Nucleus accumbens (tissue), 56 donors: Measurements from ENCODE around the gene RBM38.

Source experiments
- DNase-seq, 56 donors: peaks; one replicate each; lab custom pipeline; 2025; lab: John Stamatoyannopoulos, UW

RBM38 gene

GRCh38 chr20:57400821-57401564, 9.8 kb downstream of the RBM38 start:
- DNase-seq = no peak

DNA sequence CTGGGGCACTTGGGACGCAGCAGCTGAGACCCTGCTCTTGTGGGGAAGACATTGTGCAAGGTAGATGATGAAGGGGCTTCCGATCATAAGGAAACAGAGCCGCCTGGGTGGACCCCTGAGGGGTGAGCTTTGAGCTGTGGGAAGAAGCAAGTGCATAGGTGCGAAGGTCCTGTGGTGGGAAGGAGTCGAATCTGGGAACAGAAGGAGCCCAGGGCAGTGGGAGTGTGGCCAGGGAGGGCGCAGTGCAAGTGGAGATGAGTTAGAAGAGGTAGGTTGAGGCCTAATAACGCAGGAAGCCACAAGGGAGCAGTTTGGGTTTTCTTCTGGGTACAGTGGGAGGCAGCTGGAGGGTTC, 10.3 kb downstream of the RBM38 start:
- no peak for DNase-seq

GRCh38 chr20:57402206-57403125, 11.3 kb downstream of the RBM38 start:
- DNase-seq = no peak

- no peak for DNase-seq
Measured at GRCh38 chr20:57403216-57403615, 12.0 kb downstream of the RBM38 start.

GRCh38 chr20:57404006-57404405, 12.8 kb downstream of the RBM38 start:
- DNase-seq = no peak

DNA sequence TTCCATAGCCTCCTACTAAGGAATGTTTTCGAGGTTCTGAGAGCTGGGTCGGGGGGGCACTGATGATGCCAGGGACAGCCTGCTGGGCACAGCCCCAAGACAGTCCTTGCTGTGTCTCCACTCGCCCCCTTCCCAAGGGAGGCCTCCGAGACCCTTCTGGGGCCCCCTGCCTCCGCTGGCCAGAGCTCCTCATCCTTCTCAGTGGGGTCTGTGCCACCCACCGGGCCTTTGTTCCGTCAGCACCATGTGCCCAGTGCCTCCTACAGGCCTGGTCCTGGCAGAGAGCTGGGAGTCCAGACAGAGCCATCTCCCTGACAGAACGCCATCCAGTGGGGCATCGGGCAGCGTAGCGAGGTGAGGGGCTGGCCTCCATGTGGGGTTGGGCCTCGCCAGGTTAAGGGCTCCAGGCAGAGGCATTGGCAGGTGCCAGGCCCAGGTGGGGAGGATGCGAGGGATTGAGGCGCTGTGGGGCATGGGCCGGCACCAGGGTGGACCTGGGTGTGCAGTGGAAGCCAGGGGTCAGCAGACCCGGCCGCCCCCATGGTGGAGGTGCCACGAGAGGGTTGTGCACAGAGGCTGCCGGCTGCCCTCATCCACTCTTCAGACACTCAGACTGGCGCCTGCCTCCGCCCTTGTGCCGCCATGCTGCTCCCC, 13.3 kb downstream of the RBM38 start:
- DNase-seq = no peak

GRCh38 chr20:57405236-57406016, 14.2 kb downstream of the RBM38 start:
- no peak for DNase-seq

- no peak for DNase-seq
Measured at GRCh38 chr20:57407541-57407956, 16.4 kb downstream of the RBM38 start.

DNA sequence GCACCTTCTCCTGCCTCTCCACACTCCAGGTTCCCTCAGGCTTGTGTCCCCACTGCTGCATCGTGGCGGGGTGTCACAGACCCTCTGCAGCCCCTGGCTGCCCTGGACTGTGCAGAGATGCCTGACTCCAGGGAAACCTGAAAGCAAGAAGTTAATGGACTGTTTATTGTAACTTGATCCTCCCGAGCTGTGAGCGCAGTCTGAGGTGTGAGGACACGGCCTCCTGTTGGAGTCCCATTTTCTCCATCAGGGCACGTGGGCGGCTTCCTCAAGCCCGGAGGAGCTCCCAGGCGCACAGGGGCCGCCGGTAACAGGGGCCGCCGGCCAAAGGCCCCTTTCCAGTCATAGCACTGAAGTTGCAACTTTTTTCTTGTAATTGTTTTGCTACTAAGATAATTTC, 16.9 kb downstream of the RBM38 start:
- DNase-seq = no peak

DNA sequence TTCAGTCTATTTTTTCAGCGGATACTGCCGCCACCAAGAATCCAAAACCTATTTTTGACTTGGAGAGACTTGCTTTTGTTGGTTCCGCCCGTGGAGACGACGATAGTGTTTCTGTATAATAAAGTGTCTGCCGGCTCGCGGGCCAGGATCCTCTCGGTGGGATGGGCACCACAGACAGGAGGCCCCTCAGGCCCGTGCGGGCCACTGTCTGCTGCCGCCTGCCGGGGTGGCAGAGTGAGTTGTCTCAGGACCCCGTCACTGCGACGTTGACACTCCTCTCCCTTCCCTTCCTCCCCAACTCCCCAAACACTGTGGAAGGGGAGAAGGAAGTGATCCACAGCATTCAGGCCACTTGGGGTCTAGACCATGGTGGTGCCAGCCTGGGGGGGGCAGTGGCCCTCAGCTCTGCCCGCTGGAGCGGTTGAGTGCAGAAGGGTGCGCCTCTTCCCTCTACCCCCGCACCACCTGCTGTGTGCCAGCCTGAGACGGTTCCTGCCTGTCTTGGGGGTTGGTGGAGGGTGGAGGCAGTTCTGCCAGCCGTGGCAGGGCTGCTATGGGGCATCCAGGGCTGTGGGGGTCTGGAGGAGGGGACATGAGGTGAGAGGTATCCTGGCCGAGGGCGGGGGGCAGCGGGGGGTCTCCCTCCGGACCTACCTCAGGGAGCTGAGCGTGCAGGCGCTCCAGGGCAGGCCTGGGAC, 17.5 kb downstream of the RBM38 start:
- DNase-seq = no peak

DNA sequence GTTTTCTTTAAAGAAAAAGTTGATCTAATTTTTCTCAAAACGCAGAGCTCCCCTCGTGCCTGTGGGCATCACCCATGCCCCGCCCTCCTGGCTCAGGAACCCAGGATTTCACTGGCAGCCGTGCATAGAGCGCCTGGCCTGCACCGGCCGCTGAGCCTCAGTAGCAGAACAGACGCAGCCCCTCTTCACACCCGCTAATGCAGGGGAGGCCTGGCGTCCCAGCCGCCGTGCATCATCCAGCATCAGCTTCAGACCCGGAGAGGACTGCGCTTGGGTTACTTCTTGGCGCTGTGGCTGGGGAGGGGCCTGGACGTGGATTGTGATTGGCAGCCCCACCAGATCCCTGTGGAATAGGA, 18.1 kb downstream of the RBM38 start:
- DNase-seq = peak in 2 of 56 donors; percentile 5 to 29

GRCh38 chr20:57409672-57410397, 18.6 kb downstream of the RBM38 start:
- DNase-seq = no peak

- DNase-seq = no peak
Measured at GRCh38 chr20:57410398-57410920, 19.3 kb downstream of the RBM38 start.

DNA sequence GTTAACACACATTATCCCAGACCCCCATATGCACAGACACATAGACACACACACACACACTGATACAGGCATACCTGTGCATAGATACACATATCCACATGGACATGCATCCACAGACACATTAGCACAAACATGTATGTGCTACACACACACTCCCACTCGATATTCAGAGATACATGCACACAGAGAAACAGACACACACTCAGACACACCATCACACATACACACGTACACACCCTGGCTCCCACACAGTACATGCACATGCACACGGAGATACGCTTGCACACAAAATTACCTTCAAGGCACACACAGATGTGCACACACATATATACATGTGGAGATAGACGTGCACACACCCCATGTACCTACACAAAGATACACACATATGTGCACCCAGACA, 19.7 kb downstream of the RBM38 start:
- DNase-seq = no peak

DNA sequence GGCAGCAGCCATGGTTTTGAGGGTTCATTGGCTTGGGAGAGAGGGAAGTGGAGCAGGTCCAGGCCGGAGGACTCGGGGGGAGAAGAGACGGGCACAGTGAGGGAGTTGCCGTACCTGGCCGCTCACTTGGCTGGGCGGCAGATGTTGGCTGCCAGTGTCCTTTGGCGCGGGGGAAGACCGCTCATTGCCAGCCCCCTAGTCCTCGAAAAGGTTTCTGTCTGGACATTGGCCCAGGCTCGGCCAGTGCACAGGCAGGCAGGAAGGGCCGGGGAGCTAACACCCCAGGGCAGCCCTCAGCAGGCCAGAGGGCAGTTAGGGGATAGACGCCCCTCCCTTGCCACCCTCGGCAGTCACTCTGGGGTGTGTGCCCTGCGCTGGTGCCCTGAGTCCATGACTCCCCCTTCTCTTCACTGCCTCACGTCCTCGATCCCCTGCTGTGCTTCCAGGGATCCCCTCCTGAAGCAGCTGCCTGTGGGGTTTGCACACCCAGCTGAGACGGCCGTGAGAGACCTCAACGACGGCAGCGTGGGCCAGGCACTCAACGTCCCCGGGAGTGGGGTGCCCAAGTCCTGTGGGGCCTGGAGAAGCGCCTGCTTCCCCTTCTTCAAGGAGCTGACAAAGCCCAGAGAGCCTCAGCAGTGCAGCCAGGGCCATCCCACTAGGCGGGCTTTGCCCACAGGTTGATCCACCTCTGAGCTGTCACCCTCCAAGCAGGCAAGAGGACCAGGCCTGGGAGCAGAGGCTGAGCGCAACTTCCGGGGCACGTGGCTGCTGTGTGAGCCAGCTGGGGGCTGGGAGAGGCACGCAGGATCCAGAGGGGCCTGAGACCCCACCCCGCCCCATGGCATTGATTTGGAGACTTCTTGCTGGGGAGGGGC, 20.4 kb downstream of the RBM38 start:
- DNase-seq = no peak

- no peak for DNase-seq
Measured at GRCh38 chr20:57412347-57413029, 21.3 kb downstream of the RBM38 start.

GRCh38 chr20:57413986-57414385, 22.8 kb downstream of the RBM38 start:
- no peak for DNase-seq
